Right lobe of liver (tissue), 4 donors: ENCODE results near the gene DDX18.
"Not testable (repeated sequence)": the region's sequence is repeated elsewhere in the genome, so short reads cannot be mapped to it uniquely, and the experiment has no call there.

Source experiments
- CTCF ChIP-seq, 4 donors: fragments of 200-600 bp in 3 of 4; fragments of 450-650 bp in 1 of 4; IDR thresholded peaks; one replicate each; pipeline versions ENCODE4 v1.5.1 to v1.8.0; 2016 to 2022; ENCODE audit warnings: antibody characterized with exemption in 4 of 4, mild to moderate bottlenecking in 2 of 4
- POLR2A ChIP-seq: fragments of 450-650 bp; IDR thresholded peaks from one replicate; pipeline ENCODE4 v1.6.1; 2017; ENCODE audit warnings: antibody characterized with exemption, mild to moderate bottlenecking
- donor health status: DM: no; HTN: no; CAD: no.
- donor health status: DM: no; HTN: no; CAD: no.
- donor health status: DM: no; HTN: yes; CAD: no.

- TF ChIP-seq CTCF (IDR thresholded peaks at IDR 0.05); POLR2A: not testable (repeated sequence)
Observed at GRCh38 chr2:117803644-117804325, 10.7 kb upstream of the DDX18 start.
